GM23338 (cell line): Measurements from ENCODE around the gene PJA2.

Experiments used
- CREB1 ChIP-seq: fragments of 250-450 bp; sonication (Bioruptor Pico); IDR thresholded peaks from 2 replicates; pipeline ENCODE4 v1.5.0; 2020; ENCODE audit warnings: low read depth, mild to moderate bottlenecking, moderate library complexity
- CTCF ChIP-seq, 2 experiments: fragments of 200-600 bp in 1 of 2; sonication (generic) in 1 of 2; conservative IDR thresholded peaks; 2 replicates each; pipeline versions ENCODE4 v1.5.1 to v1.6.1; 2016 to 2017; ENCODE audit warnings: antibody characterized with exemption in 2 of 2, low read depth in 2 of 2, mild to moderate bottlenecking in 2 of 2, moderate library complexity in 1 of 2
- ETS1 ChIP-seq: IDR thresholded peaks from 2 replicates; pipeline ENCODE4 v1.6.1; 2016; ENCODE audit warnings: antibody characterized with exemption
- EZH2 ChIP-seq: fragments of 200-600 bp; sonication (generic); IDR thresholded peaks from one replicate; pipeline ENCODE4 v1.8.0; 2017; ENCODE audit warnings: antibody characterized with exemption, mild to moderate bottlenecking, low read depth; ENCODE audit not compliant: unreplicated experiment
- EZH2phosphoT487 ChIP-seq: fragments of 200-600 bp; sonication (generic); IDR thresholded peaks from one replicate; pipeline ENCODE4 v1.8.1; 2018; ENCODE audit warnings: antibody characterized with exemption; ENCODE audit not compliant: unreplicated experiment
- JUNB ChIP-seq: IDR thresholded peaks from one replicate; pipeline ENCODE4 v1.6.1; 2016; ENCODE audit warnings: antibody characterized with exemption; ENCODE audit not compliant: unreplicated experiment
- NANOG ChIP-seq: IDR thresholded peaks from 2 replicates; pipeline ENCODE4 v1.6.1; 2016; ENCODE audit warnings: antibody characterized with exemption, borderline replicate concordance
- POLR2AphosphoS5 ChIP-seq: IDR thresholded peaks from 2 replicates; pipeline ENCODE4 v1.6.1; 2016; ENCODE audit warnings: antibody characterized with exemption, low read depth
- REST ChIP-seq: IDR thresholded peaks from one replicate; pipeline ENCODE4 v1.6.1; 2018; ENCODE audit warnings: antibody characterized with exemption; ENCODE audit not compliant: unreplicated experiment
- STAT1 ChIP-seq: IDR thresholded peaks from one replicate; pipeline ENCODE4 v1.6.1; 2016; ENCODE audit warnings: antibody characterized with exemption; ENCODE audit not compliant: unreplicated experiment
- ZNF114 ChIP-seq: fragments of 250-450 bp; sonication (Bioruptor Pico); IDR thresholded peaks from 2 replicates; pipeline ENCODE4 v1.5.0; 2020; ENCODE audit warnings: mild to moderate bottlenecking, moderate library complexity
- ZNF331 ChIP-seq: fragments of 250-450 bp; sonication (Bioruptor Pico); IDR thresholded peaks from 2 replicates; pipeline ENCODE4 v1.5.0; 2020; ENCODE audit warnings: low read depth, mild to moderate bottlenecking, moderate library complexity
- ZNF462 ChIP-seq: fragments of 250-450 bp; sonication (Bioruptor Pico); IDR thresholded peaks from 2 replicates; pipeline ENCODE4 v1.5.0; 2020; ENCODE audit warnings: mild to moderate bottlenecking, moderate library complexity

GRCh38 chr5:109418712-109419352, 9.1 kb upstream of the PJA2 start:
- TF ChIP-seq CTCF (conservative IDR thresholded peaks at IDR 0.05; ENCODE audit: low read depth in 2 of 2) (no peak), POLR2AphosphoS5 (no peak), ZNF462 (no peak), REST (no peak), EZH2 (no peak), ZNF331 (CRISPR knock-in tag) (no peak), CREB1 (CRISPR knock-in tag) (no peak), ETS1 (no peak), EZH2phosphoT487 (no peak), STAT1 (no peak), JUNB (no peak), NANOG (no peak), ZNF114 (CRISPR knock-in tag) (no peak)
